Measurements from ENCODE around the gene SLC25A21.

DNA sequence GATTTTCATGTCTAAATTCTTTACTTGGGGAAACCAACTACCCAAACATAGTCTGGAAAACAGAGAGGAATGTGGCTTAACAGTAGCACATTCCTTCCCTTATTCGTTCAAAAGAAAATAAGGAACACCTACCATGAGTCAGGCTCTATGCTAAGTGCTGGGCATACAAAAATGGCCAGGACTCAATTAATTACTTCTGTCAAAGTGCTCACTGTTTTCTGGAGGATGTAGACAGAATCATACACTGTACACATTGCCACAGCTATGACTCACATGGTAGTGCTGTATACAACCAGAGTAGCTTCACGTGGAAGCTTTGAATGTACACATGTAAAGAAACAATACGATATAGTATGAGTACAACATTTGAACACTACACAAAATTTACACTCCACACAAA is 50.1 kb downstream of the SLC25A21 start:
- TF ChIP-seq CTCF (IDR thresholded peaks at IDR 0.05) (no peak), POLR2A (IDR thresholded peaks at IDR 0.05) (no peak), POLR2AphosphoS5 (IDR thresholded peaks at IDR 0.05) (no peak), EP300 (IDR thresholded peaks at IDR 0.05; ENCODE audit: low read depth) (no peak)
